Endothelial cell of umbilical vein (primary cell): ENCODE data around the gene HSD17B13. TPM values are rescaled to one million over a fixed set of nuclear protein-coding genes. Genes with fewer than 3 reads are reported as not detected.

ENCODE experiments used
- BruUV-seq: library from RNA; stranded (reverse); fragments of 400-500 nt; replicated peaks from 2 replicates; lab custom pipeline; 2021; lab: Mats Ljungman, UMichigan
- CTCF ChIA-PET: fragments of 300-600, 350-600 bp; sonication (Branson Sonifier 250); formaldehyde crosslinking; loops from one replicate; lab custom pipeline; 2021; ENCODE audit warnings: antibody characterized with exemption, inconsistent platforms; lab: Charles Lee
- POLR2A ChIA-PET: fragments of 300-600, 350-600 bp; sonication (Branson Sonifier 250); formaldehyde crosslinking; loops from one replicate; lab custom pipeline; 2021; ENCODE audit warnings: antibody characterized with exemption, inconsistent platforms; lab: Charles Lee
- DNase-seq: peaks from one replicate; pipeline ENCODE4 v3.0.0-alpha.2; 2011; ENCODE audit warnings: low read depth, low spot score
- FAIRE-seq: peaks from 2 replicates; lab custom pipeline; 2011; peaks lifted over from hg19 to GRCh38; lab: Jason Lieb, UNC
- H2AFZ ChIP-seq: 2 replicates; pipeline ENCODE4 v1.6.0; 2012; ENCODE audit warnings: low read depth, low read length, control low read depth, inconsistent platforms
- H3K27ac ChIP-seq: 2 replicates; pipeline ENCODE4 v1.5.1; 2011; ENCODE audit warnings: low read depth, mild to moderate bottlenecking, control low read depth, low read length, moderate library complexity; ENCODE audit not compliant: insufficient read depth
- H3K27me3 ChIP-seq, 2 experiments: 2 replicates each; pipeline versions ENCODE4 v1.6.0 to v1.6.1; 2011; ENCODE audit warnings: low read length in 2 of 2, mixed read lengths in 1 of 2; ENCODE audit not compliant: control insufficient read depth in 2 of 2, insufficient read depth in 2 of 2
- H3K36me3 ChIP-seq, 2 experiments: 2 replicates in 1 of 2; 3 replicates in 1 of 2; pipeline ENCODE4 v1.5.1; 2011; ENCODE audit warnings: low read length in 2 of 2, mild to moderate bottlenecking in 1 of 2, moderate library complexity in 1 of 2; ENCODE audit not compliant: control insufficient read depth in 2 of 2, insufficient read depth in 2 of 2; ENCODE audit errors: extremely low read depth in 1 of 2
- H3K4me1 ChIP-seq: 3 replicates; pipeline ENCODE4 v1.5.1; 2011; ENCODE audit warnings: mild to moderate bottlenecking, low read length; ENCODE audit not compliant: control insufficient read depth, insufficient read depth; ENCODE audit errors: extremely low read depth
- H3K4me2 ChIP-seq: 2 replicates; pipeline ENCODE4 v1.6.1; 2011; ENCODE audit warnings: low read length, control low read depth, mixed read lengths; ENCODE audit not compliant: insufficient read depth
- H3K4me3 ChIP-seq, 3 experiments: fragments of 200-600 bp in 1 of 3; sonication (generic), shearing (Covaris generic) in 1 of 3; replicated peaks in 1 of 3; 2 replicates each; pipeline ENCODE4 v1.5.1; 2011 to 2016; ENCODE audit warnings: control low read depth in 3 of 3, low read length in 3 of 3, mild to moderate bottlenecking in 2 of 3, inconsistent platforms in 1 of 3, low read depth in 1 of 3, moderate library complexity in 1 of 3; ENCODE audit not compliant: insufficient read depth in 1 of 3
- H3K79me2 ChIP-seq: 2 replicates; pipeline ENCODE4 v1.6.0; 2012; ENCODE audit warnings: low read length, inconsistent platforms; ENCODE audit not compliant: control insufficient read depth, insufficient read depth
- H3K9ac ChIP-seq: replicated peaks from 2 replicates; pipeline ENCODE3; 2011; ENCODE audit warnings: low read length, control low read depth; ENCODE audit not compliant: insufficient read depth; ENCODE audit errors: extremely low read depth
- H3K9me1 ChIP-seq: replicated peaks from 3 replicates; pipeline ENCODE4 v1.6.0; 2011; ENCODE audit warnings: mild to moderate bottlenecking, low read length; ENCODE audit not compliant: control insufficient read depth, insufficient read depth; ENCODE audit errors: extremely low read depth
- H3K9me3 ChIP-seq: replicated peaks from 2 replicates; pipeline ENCODE4 v1.5.1; 2012; ENCODE audit warnings: low read length, inconsistent platforms; ENCODE audit not compliant: control insufficient read depth, insufficient read depth
- H4K20me1 ChIP-seq: replicated peaks from 2 replicates; pipeline ENCODE3; 2011; ENCODE audit warnings: mild to moderate bottlenecking, low read length; ENCODE audit not compliant: control insufficient read depth, insufficient read depth; ENCODE audit errors: extremely low read depth
- EZH2 ChIP-seq: IDR thresholded peaks from 2 replicates; pipeline ENCODE4 v1.6.1; 2012; ENCODE audit warnings: borderline replicate concordance, low read depth, mild to moderate bottlenecking, moderate library complexity, low read length, inconsistent platforms; ENCODE audit not compliant: severe bottlenecking
- FOS ChIP-seq: IDR thresholded peaks from 2 replicates; pipeline ENCODE4 v1.6.1; 2011; ENCODE audit warnings: mild to moderate bottlenecking, low read length, moderate library complexity, borderline replicate concordance; ENCODE audit not compliant: insufficient read depth
- GATA2 ChIP-seq: IDR thresholded peaks from 2 replicates; pipeline ENCODE4 v1.7.0; 2011; ENCODE audit warnings: low read depth, mild to moderate bottlenecking, moderate library complexity, mixed read lengths, low read length; ENCODE audit not compliant: insufficient read length, insufficient read depth
- JUN ChIP-seq: IDR thresholded peaks from 2 replicates; pipeline ENCODE4 v1.6.1; 2011; ENCODE audit warnings: borderline replicate concordance, low read depth; ENCODE audit not compliant: insufficient read length, insufficient read depth
- MYC ChIP-seq: IDR thresholded peaks from one replicate; pipeline ENCODE4 v1.6.1; 2011; ENCODE audit warnings: mild to moderate bottlenecking, low read depth, low read length
- POLR2A ChIP-seq: IDR thresholded peaks from 2 replicates; pipeline ENCODE4 v1.6.1; 2012; ENCODE audit warnings: low read depth, mild to moderate bottlenecking, control low read depth, low read length
- POLR2AphosphoS5 ChIP-seq: IDR thresholded peaks from 2 replicates; pipeline ENCODE4 v1.6.1; 2012; ENCODE audit warnings: low read depth, mild to moderate bottlenecking, control low read depth, low read length, moderate library complexity; ENCODE audit not compliant: insufficient read depth
- dilution Hi-C: fragments of 300-500 bp; cut with MboI; formaldehyde crosslinking; loops from one replicate; pipeline ENCODE4 v1.15.0; 2019; ENCODE audit warnings: low sequenced_read_pairs; ENCODE audit not compliant: extremely low pct_ligation_motif_present
- intact Hi-C: fragments of 100-400 bp; cut with micrococcal nuclease; formaldehyde crosslinking; loops from one replicate; pipeline ENCODE4 v1.10.0; 2022
- polyA plus RNA-seq, 4 experiments: library from polyadenylated mRNA; depleted of rRNA in 3 of 4; stranded (reverse) in 3 of 4; unstranded in 1 of 4; fragments of >200 nt; gene quantifications; 2 replicates each; pipeline versions ENCODE4 v1.2.1 to v1.2.3, GENCODE V29; 2011 to 2012; ENCODE audit warnings: missing spikeins in 1 of 4
- total RNA-seq: library from RNA; stranded (reverse); gene quantifications from 2 replicates; pipeline ENCODE4 v1.2.3, GENCODE V29; 2021
- TF ChIP-seq, protein P1 (sequence below), 2 donors: IDR thresholded peaks; 1 replicate in 1 of 2; 2 replicates in 1 of 2; pipeline ENCODE4 v1.5.1; 2011; ENCODE audit warnings: low read length in 2 of 2, mild to moderate bottlenecking in 2 of 2, moderate library complexity in 2 of 2, control low read depth in 1 of 2, inconsistent platforms in 1 of 2, low read depth in 1 of 2; ENCODE audit not compliant: insufficient read depth in 1 of 2; ENCODE audit errors: extremely low read depth in 1 of 2
- TF ChIP-seq, protein P2 (sequence below): IDR thresholded peaks from 2 replicates; pipeline ENCODE4 v1.6.1; 2011; ENCODE audit not compliant: insufficient read depth, insufficient read length

The HSD17B13 gene
- total and polyA plus RNA-seq, 2 donors (not counting 3 experiments of a cell fraction or from before 2014, with no cell fraction given): 0.07 TPM; not detected in 1

DNA sequence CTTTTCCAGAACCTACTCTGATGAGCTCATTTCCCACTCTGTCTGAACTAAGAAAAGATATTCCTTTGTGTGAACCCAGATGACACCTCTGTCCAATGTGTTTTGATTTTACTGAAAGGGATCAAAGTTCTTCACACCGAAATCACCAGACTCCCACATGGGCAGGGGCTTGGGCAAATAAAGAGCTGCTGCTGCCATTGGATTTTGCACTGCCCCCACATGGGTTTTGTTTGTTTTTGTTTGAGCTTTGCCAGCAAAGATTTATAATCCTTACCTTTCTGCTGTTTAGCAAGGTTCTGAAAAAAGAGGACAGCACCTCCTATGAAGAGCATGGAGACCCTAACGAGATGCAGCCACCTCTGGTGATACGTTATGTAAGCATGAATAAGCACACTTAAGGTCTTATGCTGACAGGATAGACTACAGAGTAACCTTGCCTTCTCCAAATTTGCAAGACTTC, 44.3 kb downstream of the HSD17B13 start:
- intact Hi-C loops: no loop called here
- Histone ChIP-seq H3K4me3 (no peak overlapping the region), H3K9me3 (no peaks in the 10 kb centered on the region), H2AFZ (no peak overlapping the region), H3K27ac (no peak overlapping the region), H3K9ac (no peak overlapping the region), H3K4me2 (no peak overlapping the region), H3K36me3 (no peaks in the 10 kb centered on the region), H3K27me3 (peaks cover 0 to 5% of the 10 kb centered on the region in 2 experiments), H3K4me1 (no peaks in the 10 kb centered on the region), H4K20me1 (no peaks in the 10 kb centered on the region), H3K9me1 (no peaks in the 10 kb centered on the region), H3K79me2 (no peaks in the 10 kb centered on the region)
- TF ChIP-seq, protein P1, sequence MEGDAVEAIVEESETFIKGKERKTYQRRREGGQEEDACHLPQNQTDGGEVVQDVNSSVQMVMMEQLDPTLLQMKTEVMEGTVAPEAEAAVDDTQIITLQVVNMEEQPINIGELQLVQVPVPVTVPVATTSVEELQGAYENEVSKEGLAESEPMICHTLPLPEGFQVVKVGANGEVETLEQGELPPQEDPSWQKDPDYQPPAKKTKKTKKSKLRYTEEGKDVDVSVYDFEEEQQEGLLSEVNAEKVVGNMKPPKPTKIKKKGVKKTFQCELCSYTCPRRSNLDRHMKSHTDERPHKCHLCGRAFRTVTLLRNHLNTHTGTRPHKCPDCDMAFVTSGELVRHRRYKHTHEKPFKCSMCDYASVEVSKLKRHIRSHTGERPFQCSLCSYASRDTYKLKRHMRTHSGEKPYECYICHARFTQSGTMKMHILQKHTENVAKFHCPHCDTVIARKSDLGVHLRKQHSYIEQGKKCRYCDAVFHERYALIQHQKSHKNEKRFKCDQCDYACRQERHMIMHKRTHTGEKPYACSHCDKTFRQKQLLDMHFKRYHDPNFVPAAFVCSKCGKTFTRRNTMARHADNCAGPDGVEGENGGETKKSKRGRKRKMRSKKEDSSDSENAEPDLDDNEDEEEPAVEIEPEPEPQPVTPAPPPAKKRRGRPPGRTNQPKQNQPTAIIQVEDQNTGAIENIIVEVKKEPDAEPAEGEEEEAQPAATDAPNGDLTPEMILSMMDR (IDR thresholded peaks at IDR 0.05; ENCODE audit: extremely low read depth in 1 of 2, insufficient read depth in 1 of 2, low read depth in 1 of 2, low read length in 2 of 2): no peak
- TF ChIP-seq MYC (no peak), GATA2 (no peak), POLR2AphosphoS5 (no peak), EZH2 (no peak), JUN (no peak), POLR2A (no peak), FOS (no peak)
- TF ChIP-seq, protein P2, sequence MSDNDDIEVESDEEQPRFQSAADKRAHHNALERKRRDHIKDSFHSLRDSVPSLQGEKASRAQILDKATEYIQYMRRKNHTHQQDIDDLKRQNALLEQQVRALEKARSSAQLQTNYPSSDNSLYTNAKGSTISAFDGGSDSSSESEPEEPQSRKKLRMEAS: no peak
- FAIRE-seq (no peak), DNase-seq (no peak)
- CTCF ChIA-PET: interaction anchor here (1.1 kb wide), 1 partner anchor 11 kb away, joined by 3 read pairs; no protein-coding TSS in a partner anchor
- dilution Hi-C loops: no loop called here
- POLR2A ChIA-PET: no interaction called here
- BruUV-seq: no TSS peak
